GM10248 (cell line): ENCODE results near the gene LRRTM4.

Experiments used
- CTCF ChIA-PET: fragments of 300-600 bp; sonication (Branson Sonifier 250); formaldehyde crosslinking; extraction: SDS; loops from one replicate; lab custom pipeline; 2021; ENCODE audit warnings: antibody characterized with exemption; lab: Yijun Ruan, JAX
- POLR2A ChIA-PET: fragments of 350-650 bp; sonication (Branson Sonifier 250); formaldehyde crosslinking; extraction: SDS; loops from one replicate; lab custom pipeline; 2020; ENCODE audit warnings: antibody characterized with exemption; lab: Yijun Ruan, JAX
- DNase-seq: peaks from one replicate; pipeline ENCODE4 v3.0.0; 2012; ENCODE audit errors: extremely low spot score
- TF ChIP-seq, protein P1 (sequence below): IDR thresholded peaks from 2 replicates; pipeline ENCODE4 v1.5.1; 2012; ENCODE audit warnings: mild to moderate bottlenecking, low read depth; ENCODE audit errors: extremely low read depth, missing control alignments, control extremely low read depth

Gene LRRTM4

DNA sequence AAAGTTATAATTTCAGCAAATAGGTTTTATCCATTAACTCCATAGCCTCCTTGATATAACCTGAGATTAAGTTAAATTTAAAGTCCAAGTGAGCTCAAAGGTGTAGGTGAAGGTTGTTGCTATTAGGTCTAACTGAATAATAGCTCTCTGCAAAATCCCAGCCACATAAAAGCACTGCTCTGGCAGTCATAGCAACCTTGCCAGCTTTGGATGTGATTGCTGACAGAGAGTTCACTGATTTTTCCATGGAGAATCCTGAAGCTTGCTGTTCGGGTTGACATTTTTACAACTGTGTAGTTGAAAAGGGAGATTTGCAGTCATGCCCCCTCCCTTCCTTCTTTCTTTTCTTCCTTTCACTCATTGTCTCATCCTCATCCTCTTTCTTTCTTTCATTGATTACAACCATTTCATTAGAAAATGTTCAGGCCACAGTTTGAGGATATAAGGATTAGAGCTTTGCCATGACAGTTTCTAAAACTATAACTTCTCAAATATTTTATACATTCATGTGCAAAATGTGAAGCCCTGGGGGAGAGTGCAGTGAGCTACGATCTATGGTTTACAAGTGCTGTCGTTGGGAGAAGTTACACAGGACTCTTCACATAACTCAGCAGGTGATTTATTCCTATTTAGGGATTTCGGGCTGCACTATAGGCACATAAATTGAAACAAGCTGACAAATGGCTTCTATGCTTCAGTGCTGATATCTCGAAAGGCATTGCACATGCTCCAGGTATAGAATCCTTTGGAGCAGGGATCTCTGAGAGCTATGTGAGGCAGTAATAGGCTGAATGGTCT lies 193.8 kb downstream of the LRRTM4 start:
- ChIA-PET POLR2A (no interaction called here), CTCF (interaction anchor here (1.2 to 1.3 kb wide), 2 partner anchors 25 to 57 kb away, joined by 3 read pairs; no protein-coding TSS in a partner anchor)
- TF ChIP-seq, protein P1, sequence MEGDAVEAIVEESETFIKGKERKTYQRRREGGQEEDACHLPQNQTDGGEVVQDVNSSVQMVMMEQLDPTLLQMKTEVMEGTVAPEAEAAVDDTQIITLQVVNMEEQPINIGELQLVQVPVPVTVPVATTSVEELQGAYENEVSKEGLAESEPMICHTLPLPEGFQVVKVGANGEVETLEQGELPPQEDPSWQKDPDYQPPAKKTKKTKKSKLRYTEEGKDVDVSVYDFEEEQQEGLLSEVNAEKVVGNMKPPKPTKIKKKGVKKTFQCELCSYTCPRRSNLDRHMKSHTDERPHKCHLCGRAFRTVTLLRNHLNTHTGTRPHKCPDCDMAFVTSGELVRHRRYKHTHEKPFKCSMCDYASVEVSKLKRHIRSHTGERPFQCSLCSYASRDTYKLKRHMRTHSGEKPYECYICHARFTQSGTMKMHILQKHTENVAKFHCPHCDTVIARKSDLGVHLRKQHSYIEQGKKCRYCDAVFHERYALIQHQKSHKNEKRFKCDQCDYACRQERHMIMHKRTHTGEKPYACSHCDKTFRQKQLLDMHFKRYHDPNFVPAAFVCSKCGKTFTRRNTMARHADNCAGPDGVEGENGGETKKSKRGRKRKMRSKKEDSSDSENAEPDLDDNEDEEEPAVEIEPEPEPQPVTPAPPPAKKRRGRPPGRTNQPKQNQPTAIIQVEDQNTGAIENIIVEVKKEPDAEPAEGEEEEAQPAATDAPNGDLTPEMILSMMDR = no peak
- DNase-seq = no peak

DNA sequence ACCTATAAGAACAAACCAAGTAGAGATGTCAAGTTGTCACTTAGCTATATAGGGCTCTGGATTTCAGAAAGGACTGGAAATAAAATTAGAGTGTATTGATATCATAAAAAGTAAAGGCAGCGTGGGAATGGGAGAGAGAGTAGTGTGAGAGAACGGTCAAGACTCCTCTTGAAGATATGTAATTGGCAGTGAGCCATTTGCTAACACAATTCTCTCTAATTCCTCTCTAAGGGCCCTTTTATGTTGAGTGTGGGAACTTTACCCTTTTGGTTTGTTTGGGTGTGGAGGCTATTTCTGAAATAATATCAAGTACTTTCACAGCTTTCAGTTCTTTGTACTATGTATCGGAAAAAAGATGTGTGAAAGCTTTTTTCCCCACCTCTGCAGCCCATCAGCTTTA lies 196.8 kb downstream of the LRRTM4 start:
- POLR2A ChIA-PET = no interaction called here
- CTCF ChIA-PET = interaction anchor here (1.2 kb wide), 1 partner anchor 25 kb away, joined by 3 read pairs; no protein-coding TSS in a partner anchor
- TF ChIP-seq, protein P1 = no peak
- no peak for DNase-seq

DNA sequence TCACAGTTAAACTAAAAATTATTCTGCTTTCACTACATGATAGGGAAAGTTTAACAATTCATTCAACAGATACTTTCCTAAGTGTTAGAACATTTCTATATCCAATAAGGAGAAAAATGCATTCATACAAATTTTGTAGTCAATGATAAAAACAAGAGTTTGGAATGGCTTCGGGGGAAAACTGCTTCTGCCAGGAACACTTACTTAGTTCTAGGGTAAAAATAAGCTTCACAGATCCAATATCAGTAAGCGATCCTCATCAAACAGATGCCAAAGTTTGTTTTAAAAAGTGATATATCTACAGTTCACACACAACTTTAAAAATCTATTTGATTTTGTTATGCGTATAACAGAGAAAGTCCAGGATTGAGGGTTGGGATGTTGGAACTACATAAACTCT lies 199.7 kb downstream of the LRRTM4 start:
- ChIA-PET POLR2A (no interaction called here), CTCF (no interaction called here)
- TF ChIP-seq, protein P1 = no peak
- no peak for DNase-seq

DNA sequence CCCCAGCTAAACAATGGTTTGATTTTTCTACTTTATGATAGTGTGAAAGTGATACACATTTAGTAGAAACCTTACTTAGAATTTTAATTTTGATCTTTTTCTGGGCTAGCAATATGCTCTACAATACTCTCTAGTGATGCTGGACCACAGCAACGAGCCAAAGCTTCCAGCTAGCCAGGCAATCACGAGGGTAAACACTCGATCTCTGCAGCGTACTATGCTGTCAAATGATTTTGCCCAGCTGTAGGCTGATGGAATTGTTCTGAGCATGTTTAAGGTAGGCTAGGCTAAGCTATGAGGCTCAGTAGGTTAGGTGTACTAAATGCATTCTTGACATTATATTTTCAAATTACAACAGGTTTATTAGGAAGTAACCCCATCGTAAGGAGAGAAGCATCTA lies 207.5 kb downstream of the LRRTM4 start:
- TF ChIP-seq, protein P1 = no peak
- POLR2A ChIA-PET = no interaction called here
- CTCF ChIA-PET = interaction anchor here (0.9 to 1.3 kb wide), 2 partner anchors 9 to 29 kb away, joined by 3 read pairs; no protein-coding TSS in a partner anchor
- no peak for DNase-seq

DNA sequence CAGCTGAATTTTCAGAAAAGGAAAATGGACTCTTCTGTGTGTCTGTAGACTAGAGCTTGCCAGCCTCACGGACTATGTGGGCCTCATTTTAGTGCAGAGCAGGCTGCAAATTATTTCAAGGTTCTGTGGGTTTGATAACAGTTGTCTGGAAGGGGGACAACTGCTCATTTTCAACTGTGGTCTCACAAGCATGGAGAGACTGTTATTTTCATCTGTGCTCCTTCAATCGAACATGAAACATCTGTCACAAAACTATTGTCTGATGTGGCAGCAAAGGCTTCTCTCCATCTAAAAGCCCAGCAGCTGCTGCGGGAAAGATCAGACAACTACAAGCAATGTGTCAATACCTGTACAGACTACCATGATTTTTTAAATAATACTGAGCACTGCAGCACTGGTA lies 211.8 kb downstream of the LRRTM4 start:
- TF ChIP-seq, protein P1 = no peak
- ChIA-PET CTCF (no interaction called here), POLR2A (no interaction called here)
- DNase-seq = no peak

DNA sequence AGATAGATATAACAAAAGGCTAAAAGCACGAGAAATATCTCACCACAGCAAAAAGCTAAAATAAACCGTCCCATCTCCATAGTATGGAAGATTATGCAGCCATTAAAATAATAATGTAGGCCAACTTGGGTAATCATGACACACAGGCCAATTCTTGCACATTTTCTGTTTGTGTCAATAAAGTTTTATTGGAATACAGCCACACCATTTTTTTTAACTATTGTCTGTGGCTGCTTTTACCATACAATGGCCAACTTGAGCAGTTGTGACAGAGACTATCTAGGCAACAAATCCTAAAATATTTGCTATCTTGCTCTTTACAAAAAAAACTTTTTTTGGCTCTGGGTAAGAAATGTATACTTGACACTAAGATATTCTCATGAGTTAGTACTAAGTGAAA lies 212.5 kb downstream of the LRRTM4 start:
- ChIA-PET POLR2A (no interaction called here), CTCF (interaction anchor here (1.4 kb wide), 1 partner anchor 15 kb away, joined by 4 read pairs; no protein-coding TSS in a partner anchor)
- TF ChIP-seq, protein P1 = no peak
- DNase-seq = no peak
